GM12873 (cell line): Measurements from ENCODE around the gene KRTAP4-12.
"Not testable (repeated sequence)": the region's sequence is repeated elsewhere in the genome, so short reads cannot be mapped to it uniquely, and the experiment has no call there.

Experiments
- CTCF ChIP-seq: IDR thresholded peaks from 2 replicates; pipeline ENCODE4 v1.5.1; 2012; ENCODE audit warnings: low read depth, mild to moderate bottlenecking, moderate library complexity, low read length, control low read depth; ENCODE audit not compliant: insufficient read depth; ENCODE audit errors: missing control alignments

The KRTAP4-12 gene

DNA sequence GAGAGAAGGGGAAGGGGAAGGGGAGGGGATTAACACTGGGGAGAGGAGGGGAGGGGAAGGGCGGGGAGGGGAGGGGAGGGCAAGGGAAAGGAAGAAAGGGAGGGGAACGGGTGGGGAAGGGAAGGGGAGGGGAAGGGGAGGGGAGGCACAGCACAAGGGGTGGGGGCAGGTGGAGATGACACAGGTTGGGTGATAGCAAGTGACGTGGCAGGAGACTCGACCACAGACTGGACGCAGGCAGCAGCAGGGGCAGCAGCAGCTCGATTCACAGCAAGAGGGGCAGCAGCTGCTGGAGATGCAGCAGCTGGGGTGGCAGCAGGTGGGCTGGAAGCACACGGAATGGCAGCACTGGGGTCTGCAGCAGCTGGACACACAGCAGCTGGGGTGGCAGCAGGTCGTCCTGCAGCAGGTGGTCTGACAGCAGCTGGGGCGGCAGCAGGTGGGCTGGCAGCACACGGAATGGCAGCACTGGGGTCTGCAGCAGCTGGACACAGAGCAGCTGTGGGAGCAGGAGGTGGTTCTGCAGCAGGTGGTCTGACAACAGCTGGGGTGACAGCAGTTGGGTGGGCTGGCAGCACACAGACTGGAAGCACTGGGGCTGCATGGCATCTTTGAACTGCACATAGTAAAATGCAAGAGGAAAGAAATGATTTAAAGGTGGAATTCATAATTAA is 22.3 kb downstream of the KRTAP4-12 start, which contains the start of gene KRTAP4-16:
KRTAP4-16 (minus strand) TSS at position 624 of the 674 bp plus-strand sequence; CDS start at position 624, 0 bp downstream.
- TF ChIP-seq CTCF: no peak

GRCh38 chr17:41098481-41098880 is 25.5 kb downstream of the KRTAP4-12 start:
- no peak for TF ChIP-seq CTCF

GRCh38 chr17:41098042-41098441 is 25.9 kb downstream of the KRTAP4-12 start, which contains the start of gene KRTAP4-8:
KRTAP4-8 (minus strand) TSS chr17:41098142; CDS start chr17:41098084, 58 bp downstream.
- no peak for TF ChIP-seq CTCF

GRCh38 chr17:41096055-41096454 is 27.9 kb downstream of the KRTAP4-12 start:
- TF ChIP-seq CTCF: no peak

DNA sequence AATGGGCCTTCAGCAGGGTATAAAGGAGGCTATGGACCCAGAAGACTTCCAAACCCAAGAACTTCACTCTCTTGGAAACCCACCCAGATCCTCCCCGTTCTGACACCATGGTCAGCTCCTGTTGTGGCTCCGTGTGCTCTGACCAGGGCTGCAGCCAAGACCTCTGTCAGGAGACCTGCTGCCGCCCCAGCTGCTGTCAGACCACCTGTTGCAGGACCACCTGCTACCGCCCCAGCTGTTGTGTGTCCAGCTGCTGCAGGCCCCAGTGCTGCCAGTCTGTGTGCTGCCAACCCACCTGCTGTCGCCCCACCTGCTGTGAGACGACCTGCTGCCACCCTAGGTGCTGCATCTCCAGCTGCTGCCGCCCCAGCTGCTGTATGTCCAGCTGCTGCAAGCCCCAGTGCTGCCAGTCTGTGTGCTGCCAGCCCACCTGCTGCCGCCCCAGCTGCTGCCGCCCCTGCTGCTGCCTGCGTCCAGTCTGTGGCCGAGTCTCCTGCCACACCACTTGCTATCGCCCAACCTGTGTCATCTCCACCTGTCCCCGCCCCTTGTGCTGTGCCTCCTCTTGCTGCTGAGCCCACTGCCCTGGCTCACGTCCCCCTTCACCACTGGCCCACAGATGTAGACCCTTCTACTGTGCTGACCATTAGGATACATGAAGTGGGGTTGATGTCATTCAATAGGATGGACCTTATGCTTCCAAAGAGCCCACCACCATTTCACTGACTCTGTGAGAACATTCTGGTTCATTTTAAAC is 39.7 kb downstream of the KRTAP4-12 start, which contains the start of gene KRTAP4-7:
KRTAP4-7 (plus strand) TSS at position 51 of the 757 bp plus-strand sequence; CDS start at position 108, 57 bp downstream.
- TF ChIP-seq CTCF: not testable (repeated sequence)

DNA sequence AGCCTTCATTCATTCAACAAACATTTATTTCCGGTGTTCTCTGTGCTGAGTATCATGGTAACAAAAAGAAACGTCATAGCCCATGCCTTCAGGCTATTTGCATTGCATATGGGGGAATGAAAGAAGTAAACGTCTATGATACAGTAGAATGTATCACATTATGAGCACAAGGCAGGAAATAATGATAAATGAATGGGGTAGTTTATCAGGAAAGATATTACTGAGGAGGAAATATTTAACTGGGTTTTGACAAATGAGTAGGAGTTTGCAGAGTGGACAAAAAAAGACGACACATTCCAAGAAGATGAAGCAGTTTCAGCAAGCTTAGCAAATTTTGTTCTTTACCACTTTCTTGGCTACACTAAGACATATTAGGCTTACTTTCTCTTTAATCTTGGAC is 41.4 kb downstream of the KRTAP4-12 start:
- TF ChIP-seq CTCF: no peak

GRCh38 chr17:41076788-41077187 is 47.2 kb downstream of the KRTAP4-12 start:
- TF ChIP-seq CTCF: no peak
